ENCODE results near the gene TRIM3. TPM values are rescaled to one million over a fixed set of nuclear protein-coding genes. Genes with fewer than 3 reads are reported as not detected.
A peak's percentile ranks its signal among the peaks of the same experiment; 100 is the strongest.

TRIM3 gene
- total and polyA plus RNA-seq, 2 of the 8 experiments (the other 6 are each of a cell fraction or from before 2014, with no cell fraction given), result 10.7 to 14.3 TPM

DNA sequence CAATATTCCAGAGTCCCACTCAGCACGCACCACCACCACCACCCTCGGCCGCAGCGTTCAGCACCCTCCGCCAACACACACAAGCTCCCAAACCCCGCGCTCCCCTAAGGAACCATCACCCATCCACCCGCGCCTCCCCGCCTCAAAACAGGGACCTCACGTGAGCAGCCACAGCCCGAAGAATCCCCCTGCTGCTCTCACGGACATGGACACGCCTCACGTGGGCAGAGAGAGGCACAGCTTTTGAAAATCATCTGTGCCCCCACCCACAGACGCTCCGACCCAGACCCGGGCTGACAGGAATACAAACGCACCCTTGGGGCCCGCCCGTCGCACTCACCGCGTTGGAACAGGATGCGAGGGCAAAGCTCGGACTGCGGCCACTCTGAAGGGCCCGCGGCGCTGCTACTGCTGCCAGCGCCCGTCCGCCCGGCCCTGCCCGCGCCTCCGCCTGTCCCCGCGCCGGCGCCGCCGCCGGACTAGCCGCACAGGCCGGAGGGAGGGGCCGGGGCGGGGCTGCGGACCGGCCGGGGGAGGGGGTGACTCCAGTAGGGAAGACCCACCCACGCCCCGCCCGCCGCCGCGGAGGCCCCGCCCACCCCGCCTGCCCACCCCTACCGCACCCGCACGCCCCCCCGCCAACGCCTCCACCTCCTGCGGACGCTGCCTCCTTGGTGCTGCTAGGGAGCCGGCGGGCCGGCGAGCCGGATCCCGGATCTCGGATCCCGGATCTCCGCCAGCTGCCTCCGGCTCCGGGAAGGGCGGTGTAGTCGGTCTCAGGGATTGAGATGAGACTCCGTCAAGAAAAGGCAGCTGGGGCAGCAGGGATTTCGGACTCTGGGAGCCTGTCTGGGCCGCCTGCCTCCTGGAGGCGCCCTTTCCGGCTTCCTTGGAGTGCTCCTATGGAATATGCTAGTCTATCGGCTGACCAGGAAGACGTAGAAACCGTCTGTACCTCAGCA is at the start of gene TRIM3 (continued):
- TF ChIP-seq TAF7 (optimal IDR thresholded peaks at IDR 0.05; ENCODE audit: borderline replicate concordance, low read depth, low read length) (no peak), CHD7 (IDR thresholded peaks at IDR 0.05; ENCODE audit: insufficient replicate concordance, low read length) (no peak), SIN3A (conservative IDR thresholded peaks at IDR 0.05 in 1 of 2, IDR thresholded peaks at IDR 0.05 in 1 of 2; ENCODE audit: low read depth in 1 of 2, low read length in 2 of 2) (peak in 1 of 2 experiments; percentile 67; a peak in 1 of 4 replicates), RAD21 (IDR thresholded peaks at IDR 0.05 in 1 of 2, conservative IDR thresholded peaks at IDR 0.05 in 1 of 2; ENCODE audit: low read depth in 2 of 2, low read length in 2 of 2) (no peak; a peak in 1 of 4 replicates), POU5F1 (IDR thresholded peaks at IDR 0.05; ENCODE audit: low read depth, low read length) (no peak), SUZ12 (IDR thresholded peaks at IDR 0.05; ENCODE audit: low read length) (no peak), SAP30 (IDR thresholded peaks at IDR 0.05; ENCODE audit: insufficient read depth, insufficient replicate concordance, low read length) (no peak), KDM5A (IDR thresholded peaks at IDR 0.05; ENCODE audit: low read length) (no peak)

All from H1 (cell line).